IPS-NIHi7 (cell line): Measurements from ENCODE around the gene SAMD4A.
"Not testable (repeated sequence)": the region's sequence is repeated elsewhere in the genome, so short reads cannot be mapped to it uniquely, and the experiment has no call there.

ENCODE experiments used
- DNase-seq: peaks from one replicate; pipeline ENCODE4 v3.0.0; 2012; ENCODE audit warnings: mixed read lengths; ENCODE audit errors: extremely low spot score

The SAMD4A gene

GRCh38 chr14:54591866-54592265, 24.9 kb downstream of the SAMD4A start:
- DNase-seq = no peak

GRCh38 chr14:54593860-54594259, 26.9 kb downstream of the SAMD4A start:
- DNase-seq = no peak

- no peak for DNase-seq
Measured at GRCh38 chr14:54594537-54594936, 27.6 kb downstream of the SAMD4A start.

- DNase-seq = no peak
Measured at GRCh38 chr14:54597795-54598443, 31.0 kb downstream of the SAMD4A start.

GRCh38 chr14:54599966-54600716, 33.2 kb downstream of the SAMD4A start:
- no peak for DNase-seq

GRCh38 chr14:54600717-54601109, 33.8 kb downstream of the SAMD4A start:
- no peak for DNase-seq

- DNase-seq = no peak
Measured at GRCh38 chr14:54603362-54603761, 36.4 kb downstream of the SAMD4A start.

GRCh38 chr14:54606178-54606577, 39.2 kb downstream of the SAMD4A start:
- DNase-seq = peak; percentile 33

- no peak for DNase-seq
Measured at GRCh38 chr14:54606631-54607133, 39.8 kb downstream of the SAMD4A start.

- no peak for DNase-seq
Measured at GRCh38 chr14:54609576-54609975, 42.6 kb downstream of the SAMD4A start.

- DNase-seq = no peak
Measured at GRCh38 chr14:54610051-54610977, 43.4 kb downstream of the SAMD4A start.

- no peak for DNase-seq
Measured at GRCh38 chr14:54614296-54614695, 47.4 kb downstream of the SAMD4A start.

GRCh38 chr14:54617467-54617866, 50.5 kb downstream of the SAMD4A start:
- no peak for DNase-seq

GRCh38 chr14:54621686-54622085, 54.8 kb downstream of the SAMD4A start:
- DNase-seq = no peak

- no peak for DNase-seq
Measured at GRCh38 chr14:54622192-54622958, 55.4 kb downstream of the SAMD4A start.

GRCh38 chr14:54623279-54624004, 56.5 kb downstream of the SAMD4A start:
- no peak for DNase-seq

- DNase-seq = not testable (repeated sequence)
Measured at GRCh38 chr14:54624005-54624358, 57.1 kb downstream of the SAMD4A start.

GRCh38 chr14:54625112-54625511, 58.2 kb downstream of the SAMD4A start:
- DNase-seq = no peak

- DNase-seq = no peak
Measured at GRCh38 chr14:54627219-54627539, 60.3 kb downstream of the SAMD4A start.

- DNase-seq = no peak
Measured at GRCh38 chr14:54627540-54628363, 60.8 kb downstream of the SAMD4A start.
